H54 (cell line): ENCODE data around the gene BLOC1S4.
"Not testable (repeated sequence)": the region's sequence is repeated elsewhere in the genome, so short reads cannot be mapped to it uniquely, and the experiment has no call there.

ENCODE experiments used
- DNase-seq: peaks from one replicate; pipeline ENCODE4 v3.0.0; 2011; ENCODE audit warnings: low spot score, mixed read lengths; ENCODE audit not compliant: insufficient read length
- FAIRE-seq: peaks from 3 replicates; lab custom pipeline; 2011; peaks lifted over from hg19 to GRCh38; lab: Jason Lieb, UNC
- POLR2A ChIP-seq: IDR thresholded peaks from 2 replicates; pipeline ENCODE4 v1.6.1; 2011; ENCODE audit warnings: low read depth, mild to moderate bottlenecking, low read length

Gene BLOC1S4, protein sequence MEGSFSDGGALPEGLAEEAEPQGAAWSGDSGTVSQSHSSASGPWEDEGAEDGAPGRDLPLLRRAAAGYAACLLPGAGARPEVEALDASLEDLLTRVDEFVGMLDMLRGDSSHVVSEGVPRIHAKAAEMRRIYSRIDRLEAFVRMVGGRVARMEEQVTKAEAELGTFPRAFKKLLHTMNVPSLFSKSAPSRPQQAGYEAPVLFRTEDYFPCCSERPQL

DNA sequence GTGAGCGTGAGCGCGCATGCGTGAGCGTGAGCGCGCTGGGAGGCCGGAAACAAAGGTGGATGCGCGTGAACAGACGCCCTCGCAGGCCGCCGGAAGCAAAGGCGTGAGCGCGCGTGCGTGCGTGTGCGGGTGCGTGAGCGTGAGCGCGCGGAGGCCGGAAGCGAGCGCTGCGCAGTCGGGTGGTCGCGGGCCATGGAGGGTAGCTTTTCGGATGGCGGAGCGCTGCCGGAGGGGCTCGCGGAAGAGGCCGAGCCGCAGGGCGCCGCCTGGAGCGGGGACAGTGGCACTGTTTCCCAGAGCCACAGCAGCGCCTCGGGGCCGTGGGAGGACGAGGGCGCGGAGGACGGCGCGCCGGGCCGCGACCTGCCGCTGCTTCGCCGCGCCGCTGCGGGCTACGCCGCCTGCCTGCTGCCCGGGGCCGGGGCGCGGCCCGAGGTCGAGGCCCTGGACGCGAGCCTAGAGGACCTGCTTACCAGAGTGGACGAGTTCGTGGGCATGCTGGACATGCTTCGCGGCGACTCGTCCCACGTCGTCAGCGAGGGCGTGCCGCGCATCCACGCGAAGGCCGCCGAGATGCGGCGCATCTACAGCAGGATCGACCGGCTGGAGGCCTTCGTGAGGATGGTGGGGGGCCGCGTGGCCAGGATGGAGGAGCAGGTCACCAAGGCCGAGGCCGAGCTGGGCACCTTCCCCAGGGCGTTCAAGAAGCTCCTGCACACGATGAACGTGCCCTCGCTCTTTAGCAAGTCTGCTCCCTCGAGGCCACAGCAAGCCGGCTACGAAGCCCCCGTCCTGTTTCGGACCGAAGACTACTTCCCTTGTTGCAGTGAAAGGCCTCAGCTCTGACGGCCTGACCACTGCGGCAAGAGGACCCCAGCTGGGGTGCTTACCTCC, at the start of gene BLOC1S4:
TSS of gene BLOC1S4 (plus strand) at position 157 of the 894 bp plus-strand sequence. CDS start at position 193, 36 bp downstream.
- TF ChIP-seq POLR2A, result peak; percentile 75
- FAIRE-seq, result no peak
- peak; percentile 60 for DNase-seq

DNA sequence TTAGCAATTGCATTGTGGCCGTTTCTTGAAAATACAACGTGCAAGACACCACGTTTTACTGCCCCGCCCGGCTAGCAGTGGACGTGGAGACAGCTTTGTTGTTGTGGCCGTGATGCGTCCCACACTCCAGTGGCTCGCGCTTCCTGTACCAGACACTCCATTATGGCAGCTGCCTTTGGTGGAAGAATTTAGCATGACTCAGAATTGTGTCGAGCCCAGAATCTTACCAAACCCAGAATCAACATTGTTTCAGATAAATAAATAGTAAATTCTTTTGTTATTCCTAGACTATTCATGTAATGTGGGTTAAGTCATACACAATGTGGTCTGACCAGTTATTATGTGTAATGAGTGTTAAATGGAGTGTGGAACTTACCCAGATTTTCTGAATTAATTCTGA, 47.6 kb upstream of the BLOC1S4 start:
- TF ChIP-seq POLR2A, result no peak
- FAIRE-seq (no peak), DNase-seq (no peak)

DNA sequence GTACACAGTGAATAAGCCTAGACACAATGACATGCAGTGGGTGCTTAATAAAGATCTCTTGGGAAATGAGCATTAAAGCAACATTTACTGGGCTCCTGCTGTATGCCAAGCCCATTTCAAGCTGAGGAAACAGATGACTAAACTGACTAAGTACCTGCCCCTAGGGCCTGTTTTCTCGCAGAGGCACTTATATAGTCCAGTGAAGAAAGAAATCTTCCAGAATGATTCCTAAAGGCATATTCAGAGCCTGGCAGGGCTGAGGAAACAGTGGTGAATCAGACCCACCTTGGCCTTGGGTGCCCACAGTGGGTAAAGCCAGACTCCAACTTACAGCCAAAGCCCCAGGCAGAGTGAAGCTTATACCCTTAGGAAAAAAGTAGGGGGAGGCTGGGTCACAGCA, 44.3 kb upstream of the BLOC1S4 start:
- no peak for DNase-seq
- no peak for FAIRE-seq
- no peak for TF ChIP-seq POLR2A

DNA sequence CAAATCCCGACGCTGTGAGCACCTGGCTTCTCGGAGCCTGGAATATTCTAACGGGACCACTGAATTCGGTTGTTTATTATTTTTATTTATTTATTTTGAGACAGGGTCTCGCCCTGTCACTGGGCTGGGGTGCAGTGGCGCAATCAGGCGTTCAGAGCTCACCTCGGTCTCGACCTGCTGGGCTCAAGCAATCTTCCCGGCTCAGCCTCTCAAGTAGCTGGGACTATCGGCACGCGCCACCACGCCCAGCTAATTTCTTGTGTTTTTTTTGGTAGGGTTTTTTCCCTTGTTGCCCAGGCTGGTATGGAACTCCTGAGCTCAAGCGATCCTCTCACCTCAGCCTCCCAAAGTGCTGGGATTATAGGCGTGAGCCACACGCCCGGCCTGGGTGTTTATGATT, 43.8 kb upstream of the BLOC1S4 start:
- FAIRE-seq (no peak), DNase-seq (no peak)
- no peak for TF ChIP-seq POLR2A

DNA sequence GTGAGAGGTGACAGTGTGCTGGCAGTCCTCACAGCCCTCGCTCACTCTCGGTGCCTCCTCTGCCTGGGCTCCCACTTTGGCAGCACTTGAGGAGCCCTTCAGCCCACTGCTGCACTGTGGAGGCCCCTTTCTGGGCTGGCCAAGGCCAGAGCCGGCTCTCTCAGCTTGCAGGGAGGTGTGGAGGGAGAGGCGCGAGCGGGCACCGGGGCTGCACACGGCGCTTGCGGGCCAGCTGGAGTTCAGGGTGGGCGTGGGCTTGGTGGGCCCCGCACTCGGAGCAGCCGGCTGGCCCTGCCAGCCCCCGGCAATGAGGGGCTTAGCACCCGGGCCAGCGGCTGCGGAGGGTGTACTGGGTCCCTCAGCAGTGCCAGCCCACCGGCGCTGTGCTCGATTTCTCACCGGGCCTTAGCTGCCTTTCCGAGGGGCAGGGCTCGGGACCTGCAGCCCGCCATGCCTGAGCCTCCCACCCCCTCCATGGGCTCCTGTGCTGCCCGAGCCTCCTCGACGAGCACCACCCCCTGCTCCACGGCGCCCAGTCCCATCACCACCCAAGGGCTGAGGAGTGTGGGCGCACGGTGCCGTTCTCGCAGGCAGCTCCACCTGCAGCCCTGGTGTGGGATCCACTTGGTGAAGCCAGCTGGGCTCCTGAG, 43.3 kb upstream of the BLOC1S4 start:
- DNase-seq, FAIRE-seq: not testable (repeated sequence)

DNA sequence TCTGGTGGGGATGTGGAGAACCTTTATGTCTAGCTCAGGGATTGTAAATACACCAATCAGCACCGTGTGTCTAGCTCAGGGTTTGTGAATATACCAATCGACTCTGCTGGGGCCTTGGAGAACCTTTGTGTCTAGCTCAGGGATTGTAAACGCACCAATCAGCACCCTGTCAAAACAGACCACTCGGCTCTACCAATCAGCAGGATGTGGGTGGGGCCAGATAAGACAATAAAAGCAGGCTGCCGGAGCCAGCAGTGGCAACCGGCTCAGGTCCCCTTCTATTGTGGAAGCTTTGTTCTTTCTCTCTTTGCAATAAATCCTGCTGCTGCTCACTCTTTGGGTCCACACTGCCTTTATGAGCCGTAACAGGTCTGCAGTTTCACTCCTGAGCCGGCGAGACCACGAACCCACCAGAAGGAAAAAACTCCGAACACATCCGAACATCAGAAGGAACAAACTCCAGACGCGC, 42.7 kb upstream of the BLOC1S4 start:
- FAIRE-seq, DNase-seq: not testable (repeated sequence)

DNA sequence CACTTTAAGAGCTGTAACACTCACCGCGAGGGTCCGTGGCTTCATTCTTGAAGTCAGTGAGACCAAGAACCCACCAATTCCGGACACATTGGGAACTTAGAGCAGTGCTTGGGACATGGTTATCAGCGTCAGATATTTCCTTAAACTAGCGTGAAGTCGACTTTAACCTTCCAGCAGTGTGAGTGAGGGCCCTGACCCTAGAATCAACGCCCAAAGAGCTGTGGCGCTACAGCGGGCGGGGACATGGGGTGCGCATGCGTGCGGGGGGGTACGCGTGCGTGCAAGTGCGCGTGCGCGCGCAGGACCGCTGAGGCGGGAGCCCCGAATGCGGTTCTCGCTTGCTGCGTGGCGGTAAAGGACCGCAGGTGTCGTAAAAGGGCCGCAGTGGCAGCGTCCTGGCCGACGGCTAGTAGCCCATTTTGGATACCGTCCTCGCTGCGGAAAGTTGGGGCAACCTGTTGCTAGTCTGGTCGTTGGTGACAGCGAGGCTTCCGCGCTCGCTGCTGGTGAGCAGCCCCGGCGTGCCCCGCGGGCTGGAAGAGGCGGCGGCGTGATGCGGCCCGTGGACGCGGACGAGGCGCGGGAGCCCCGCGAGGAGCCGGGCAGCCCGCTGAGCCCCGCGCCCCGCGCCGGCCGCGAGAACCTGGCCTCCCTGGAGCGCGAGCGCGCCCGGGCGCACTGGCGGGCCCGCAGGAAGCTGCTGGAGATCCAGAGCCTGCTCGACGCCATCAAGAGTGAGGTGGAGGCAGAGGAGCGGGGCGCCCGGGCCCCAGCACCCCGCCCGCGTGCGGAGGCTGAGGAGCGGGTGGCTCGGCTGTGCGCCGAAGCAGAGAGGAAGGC, 42.1 kb upstream of the BLOC1S4 start:
- no peak for FAIRE-seq
- TF ChIP-seq POLR2A, result peak; percentile 81
- peak; percentile 87 for DNase-seq

DNA sequence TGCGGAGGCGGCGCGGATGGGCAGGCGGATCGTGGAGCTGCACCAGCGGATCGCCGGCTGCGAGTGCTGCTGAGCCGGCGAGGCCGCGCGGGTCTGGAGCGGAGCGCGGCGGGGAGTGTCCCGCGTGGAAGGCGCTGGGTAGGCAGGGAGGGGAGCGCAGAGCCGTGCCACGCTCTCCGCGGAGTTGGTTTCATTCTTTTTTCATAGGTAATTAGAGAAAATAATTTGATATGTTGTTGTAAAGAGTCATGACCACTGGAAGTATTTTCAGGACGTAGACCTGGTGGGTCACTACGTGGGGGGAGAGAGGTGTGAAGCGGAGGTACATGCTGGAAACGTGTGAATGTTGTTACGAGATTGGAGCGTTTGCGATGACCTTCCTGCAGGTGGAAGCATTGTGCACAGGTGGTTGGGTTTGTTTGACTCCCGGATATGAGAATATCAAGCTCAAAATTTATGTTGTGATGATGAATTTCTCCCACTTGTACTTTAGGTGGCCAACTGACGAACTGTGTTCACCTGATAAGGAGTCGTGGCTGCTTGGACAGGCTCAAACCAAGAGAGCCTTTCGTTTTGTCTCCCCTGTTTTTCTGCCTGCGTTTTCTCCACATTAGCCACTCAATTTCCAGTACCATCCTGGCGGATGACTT, 41.3 kb upstream of the BLOC1S4 start:
- DNase-seq (no peak), FAIRE-seq (no peak)
- TF ChIP-seq POLR2A, result no peak

DNA sequence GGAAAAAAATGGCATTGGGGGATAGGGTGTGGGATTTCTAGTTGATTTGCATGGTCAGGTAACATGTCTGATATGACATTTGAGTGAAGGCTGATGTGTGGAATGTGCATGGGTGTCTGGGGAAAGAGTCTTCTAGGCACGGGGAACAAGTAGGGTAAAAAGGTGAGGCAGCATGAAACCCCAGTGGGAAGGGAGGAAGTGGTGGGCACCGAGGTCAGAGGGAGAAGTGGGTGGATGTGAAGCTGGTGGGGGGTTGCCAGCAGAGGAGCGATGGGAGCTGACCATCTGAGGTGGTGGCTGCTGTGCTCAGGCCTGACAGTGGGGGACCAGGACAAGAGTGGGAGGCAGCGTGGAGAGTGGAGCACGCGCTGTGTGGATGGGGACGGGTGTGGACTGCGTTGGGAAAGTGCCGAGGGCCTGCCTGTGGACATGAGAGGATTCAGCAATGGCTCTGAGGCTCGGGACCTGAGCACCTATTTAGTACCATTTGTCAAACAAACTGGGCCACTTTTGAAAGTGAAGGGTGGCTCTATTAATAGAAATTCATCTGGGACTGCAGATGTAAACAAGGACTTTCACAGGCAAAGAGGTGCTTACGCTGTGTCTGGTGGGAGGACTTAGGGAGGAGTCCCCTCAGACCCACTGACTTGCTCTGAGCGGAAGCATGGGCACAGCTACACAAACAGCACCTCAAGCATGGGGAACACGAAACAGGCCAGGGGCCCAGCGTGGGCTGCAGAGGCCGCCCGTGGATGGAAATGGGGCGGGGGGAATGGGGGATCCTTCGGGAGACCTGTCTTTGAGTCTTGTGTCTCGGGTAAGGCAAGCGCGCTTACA, 39.0 kb upstream of the BLOC1S4 start:
- FAIRE-seq, result no peak

DNA sequence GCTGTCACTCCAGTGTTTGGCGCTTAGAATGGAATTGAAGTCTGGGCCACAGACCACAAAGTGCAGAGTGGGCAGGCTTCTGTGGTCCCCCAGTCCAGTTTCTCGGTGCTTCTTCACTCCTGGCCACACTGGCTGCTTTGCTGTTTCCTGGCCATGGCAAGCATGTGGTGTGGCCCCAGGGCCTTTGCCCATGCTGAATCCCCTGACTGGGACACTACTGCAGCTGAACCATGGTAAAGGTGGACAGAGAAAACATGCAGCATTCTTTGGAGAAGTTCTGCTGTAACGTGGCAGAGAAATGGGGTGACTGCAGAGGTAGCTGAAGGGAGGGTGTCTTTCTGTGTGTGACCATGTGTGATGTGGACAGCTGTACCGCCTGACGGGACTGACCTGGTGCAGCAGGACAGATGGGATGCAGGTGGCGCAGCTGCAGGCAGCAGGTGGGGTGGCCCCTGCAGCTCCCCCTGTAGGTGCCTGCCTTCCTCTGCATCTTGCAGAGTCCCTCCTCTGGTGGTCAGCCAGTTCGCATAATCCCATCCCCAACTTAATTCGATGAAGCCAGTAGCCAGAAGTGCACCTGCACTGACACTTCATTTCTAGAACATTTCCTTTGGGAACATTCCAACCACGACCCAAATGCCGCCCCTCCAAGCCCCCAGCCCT, 35.5 kb upstream of the BLOC1S4 start:
- FAIRE-seq (no peak), DNase-seq (no peak)

More for the DNA sequence above, 39.0 kb upstream of the BLOC1S4 start:
- no peak for TF ChIP-seq POLR2A
- no peak for DNase-seq

DNA sequence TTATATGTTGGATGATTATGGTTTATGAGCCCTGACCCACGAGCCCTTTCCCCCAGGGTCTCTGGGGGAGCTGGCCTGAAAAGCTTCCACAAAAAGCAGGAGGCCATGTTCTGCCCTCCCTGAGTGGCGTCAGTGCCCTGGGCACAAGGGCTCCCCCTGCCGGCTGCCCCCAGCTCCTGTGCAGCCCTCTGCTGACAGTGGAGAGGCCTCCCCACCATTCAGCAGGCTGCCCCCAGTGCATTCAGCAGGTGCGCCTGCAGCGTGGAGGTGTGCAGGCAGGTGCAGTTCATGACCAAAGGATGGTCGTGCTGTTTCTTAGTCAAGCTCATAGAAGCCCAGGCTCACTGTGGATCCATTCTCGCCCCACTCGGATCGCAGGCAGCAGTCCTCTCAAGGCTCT, 34.8 kb upstream of the BLOC1S4 start:
- FAIRE-seq (no peak), DNase-seq (no peak)
- TF ChIP-seq POLR2A, result no peak

More for the DNA sequence above, 35.5 kb upstream of the BLOC1S4 start:
- no peak for TF ChIP-seq POLR2A
